ENCODE data around the gene NEK3. TPM values are rescaled to one million over a fixed set of nuclear protein-coding genes. Genes with fewer than 3 reads are reported as not detected.
"Not testable (repeated sequence)": the region's sequence is repeated elsewhere in the genome, so short reads cannot be mapped to it uniquely, and the experiment has no call there.

The NEK3 gene
- total RNA-seq, 4 donors from 2014 or later = 6.9 to 20.4 (median 9.9) TPM

GRCh38 chr13:52112591-52112990, 46.8 kb downstream of the NEK3 start:
- WGBS = 73% methylated on average over 1 of the region's 1 CpG

GRCh38 chr13:52109116-52109670, 50.2 kb downstream of the NEK3 start:
- no peaks in the 10 kb centered on the region for H3K4me1 ChIP-seq
- no peaks in the 10 kb centered on the region for H3K36me3 ChIP-seq
- DNase-seq (ENCODE audit: low spot score in 2 of 2) = no peak
- no peak for TF ChIP-seq POLR2A (IDR thresholded peaks at IDR 0.05)
- no peak for TF ChIP-seq EP300 (IDR thresholded peaks at IDR 0.05)
- no peak for TF ChIP-seq CTCF (IDR thresholded peaks at IDR 0.05)
- TF ChIP-seq POLR2AphosphoS5 (IDR thresholded peaks at IDR 0.05) = no peak
- no peak overlapping the region for H3K27ac ChIP-seq
- WGBS = 94% methylated on average over 1 of the region's 1 CpG
- no peak overlapping the region for H3K4me3 ChIP-seq
- no peaks in the 10 kb centered on the region for H3K9me3 ChIP-seq
- H3K27me3 ChIP-seq = no peaks in the 10 kb centered on the region

More at GRCh38 chr13:52112591-52112990, 46.8 kb downstream of the NEK3 start:
- no peaks in the 10 kb centered on the region for H3K27me3 ChIP-seq
- no peak overlapping the region for H3K27ac ChIP-seq
- no peaks in the 10 kb centered on the region for H3K9me3 ChIP-seq
- H3K36me3 ChIP-seq = no peaks in the 10 kb centered on the region
- H3K4me1 ChIP-seq = no peaks in the 10 kb centered on the region
- TF ChIP-seq CTCF (IDR thresholded peaks at IDR 0.05) (no peak), EP300 (IDR thresholded peaks at IDR 0.05) (no peak), POLR2AphosphoS5 (IDR thresholded peaks at IDR 0.05) (no peak), POLR2A (IDR thresholded peaks at IDR 0.05) (no peak)
- H3K4me3 ChIP-seq = no peak overlapping the region
- DNase-seq (ENCODE audit: low spot score in 2 of 2) = no peak

GRCh38 chr13:52105841-52106240, 53.6 kb downstream of the NEK3 start:
- Histone ChIP-seq H3K27me3 (no peaks in the 10 kb centered on the region), H3K36me3 (no peaks in the 10 kb centered on the region), H3K9me3 (no peaks in the 10 kb centered on the region), H3K4me1 (no peaks in the 10 kb centered on the region), H3K27ac (no peak overlapping the region), H3K4me3 (no peak overlapping the region)
- TF ChIP-seq POLR2A (IDR thresholded peaks at IDR 0.05) (no peak), EP300 (IDR thresholded peaks at IDR 0.05) (no peak), POLR2AphosphoS5 (IDR thresholded peaks at IDR 0.05) (no peak), CTCF (IDR thresholded peaks at IDR 0.05) (no peak)
- 84% methylated on average over 1 of the region's 1 CpG for WGBS
- no peak for DNase-seq (ENCODE audit: low spot score in 2 of 2)

GRCh38 chr13:52104624-52105023, 54.8 kb downstream of the NEK3 start:
- TF ChIP-seq POLR2A (IDR thresholded peaks at IDR 0.05) (no peak), POLR2AphosphoS5 (IDR thresholded peaks at IDR 0.05) (no peak), EP300 (IDR thresholded peaks at IDR 0.05) (no peak), CTCF (IDR thresholded peaks at IDR 0.05) (no peak)
- H3K4me3 ChIP-seq = no peak overlapping the region
- no peaks in the 10 kb centered on the region for H3K27me3 ChIP-seq
- no peaks in the 10 kb centered on the region for H3K9me3 ChIP-seq
- H3K4me1 ChIP-seq = no peaks in the 10 kb centered on the region
- 77% methylated on average over 1 of the region's 1 CpG for WGBS
- no peaks in the 10 kb centered on the region for H3K36me3 ChIP-seq
- H3K27ac ChIP-seq = no peak overlapping the region
- DNase-seq (ENCODE audit: low spot score in 2 of 2) = no peak

GRCh38 chr13:52103386-52103785, 56.0 kb downstream of the NEK3 start:
- no peak for TF ChIP-seq EP300 (IDR thresholded peaks at IDR 0.05)
- TF ChIP-seq POLR2AphosphoS5 (IDR thresholded peaks at IDR 0.05) = no peak
- no peak for TF ChIP-seq POLR2A (IDR thresholded peaks at IDR 0.05)
- TF ChIP-seq CTCF (IDR thresholded peaks at IDR 0.05) = no peak
- no peaks in the 10 kb centered on the region for H3K9me3 ChIP-seq

GRCh38 chr13:52102423-52102822, 57.0 kb downstream of the NEK3 start:
- not testable (repeated sequence) for H3K27me3 ChIP-seq; H3K9me3 ChIP-seq; H3K4me1 ChIP-seq; H3K27ac ChIP-seq; H3K4me3 ChIP-seq; H3K36me3 ChIP-seq; DNase-seq (ENCODE audit: low spot score in 2 of 2)
- 92% methylated on average over 3 of the region's 3 CpGs for WGBS

More at GRCh38 chr13:52103386-52103785, 56.0 kb downstream of the NEK3 start:
- no peak for DNase-seq (ENCODE audit: low spot score in 2 of 2)
- 82% methylated on average over 5 of the region's 5 CpGs for WGBS
- no peaks in the 10 kb centered on the region for H3K4me1 ChIP-seq
- no peaks in the 10 kb centered on the region for H3K36me3 ChIP-seq
- no peaks in the 10 kb centered on the region for H3K27me3 ChIP-seq
- no peak overlapping the region for H3K27ac ChIP-seq
- no peak overlapping the region for H3K4me3 ChIP-seq
